Neural cell (in vitro differentiated cells): ENCODE data around the gene DPP10. TPM values are rescaled to one million over a fixed set of nuclear protein-coding genes. Genes with fewer than 3 reads are reported as not detected.

ENCODE experiments used
- H2AFZ ChIP-seq: fragments of 200-600, 300-800 bp; sonication (generic), shearing (Covaris generic); 2 replicates; pipeline ENCODE4 v1.6.0; 2014; ENCODE audit warnings: low read depth, mild to moderate bottlenecking, antibody characterized with exemption, low read length, moderate library complexity
- H3F3A ChIP-seq: fragments of 200-600 bp; shearing (Covaris generic); 2 replicates; pipeline ENCODE4 v1.6.1; 2016; ENCODE audit warnings: mild to moderate bottlenecking, moderate library complexity, mixed read lengths, antibody characterized with exemption, low read length; ENCODE audit not compliant: insufficient read depth, poor library complexity, severe bottlenecking
- H3K27ac ChIP-seq: fragments of 200-600, 300-800 bp; sonication (generic), shearing (Covaris generic); 2 replicates; pipeline ENCODE4 v1.5.1; 2014; ENCODE audit warnings: mild to moderate bottlenecking, low read length, moderate library complexity
- H3K27me3 ChIP-seq: fragments of 300-800, 200-600 bp; sonication (generic), shearing (Covaris generic); 2 replicates; pipeline ENCODE4 v1.6.0; 2014; ENCODE audit warnings: mild to moderate bottlenecking, low read depth, low read length, moderate library complexity; ENCODE audit not compliant: insufficient read depth
- H3K36me3 ChIP-seq: fragments of 300-800, 200-600 bp; sonication (generic), shearing (Covaris generic); 2 replicates; pipeline ENCODE4 v1.5.1; 2014; ENCODE audit warnings: mild to moderate bottlenecking, antibody characterized with exemption, low read length, moderate library complexity; ENCODE audit not compliant: insufficient read depth
- H3K4me2 ChIP-seq: fragments of 300-800, 200-600 bp; sonication (generic), shearing (Covaris generic); 2 replicates; pipeline ENCODE4 v1.6.0; 2014; ENCODE audit warnings: mild to moderate bottlenecking, low read length
- H3K4me3 ChIP-seq: fragments of 300-800, 200-600 bp; sonication (generic), shearing (Covaris generic); 2 replicates; pipeline ENCODE4 v1.5.1; 2014; ENCODE audit warnings: mild to moderate bottlenecking, low read length, moderate library complexity
- H3K79me2 ChIP-seq: fragments of 200-600 bp; shearing (Covaris generic); replicated peaks from 2 replicates; pipeline ENCODE4 v1.6.0; 2014; ENCODE audit warnings: mild to moderate bottlenecking, low read length, moderate library complexity; ENCODE audit not compliant: insufficient read depth
- H3K9ac ChIP-seq: fragments of 300-800, 200-600 bp; sonication (generic), shearing (Covaris generic); 2 replicates; pipeline ENCODE4 v1.6.1; 2016; ENCODE audit warnings: mild to moderate bottlenecking, low read length, mixed read lengths
- H3K9me2 ChIP-seq: fragments of 200-600 bp; shearing (Covaris generic); 2 replicates; pipeline ENCODE4 v1.6.1; 2016; ENCODE audit warnings: mild to moderate bottlenecking, low read length, mixed read lengths; ENCODE audit not compliant: insufficient read depth
- H3K9me3 ChIP-seq: fragments of 200-600, 300-800 bp; sonication (generic), shearing (Covaris generic); 2 replicates; pipeline ENCODE4 v1.6.1; 2016; ENCODE audit warnings: mild to moderate bottlenecking, mixed run types, low read length, moderate library complexity, mixed read lengths
- H4K20me1 ChIP-seq: fragments of 200-600 bp; shearing (Covaris generic); 2 replicates; pipeline ENCODE4 v1.6.1; 2016; ENCODE audit warnings: mild to moderate bottlenecking, mixed run types; ENCODE audit not compliant: insufficient read depth
- EP300 ChIP-seq: fragments of 450-650 bp; conservative IDR thresholded peaks from 2 replicates; pipeline ENCODE4 v1.6.1; 2014; ENCODE audit warnings: antibody characterized with exemption, mild to moderate bottlenecking, moderate library complexity; ENCODE audit not compliant: poor library complexity, severe bottlenecking
- EZH2 ChIP-seq: fragments of 200-600, 300-800 bp; shearing (Covaris generic), sonication (generic); IDR thresholded peaks from 2 replicates; pipeline ENCODE4 v1.6.1; 2014; ENCODE audit warnings: antibody characterized with exemption, low read length, borderline replicate concordance, mild to moderate bottlenecking; ENCODE audit not compliant: insufficient read depth, poor library complexity, severe bottlenecking
- MXI1 ChIP-seq: fragments of 450-650 bp; conservative IDR thresholded peaks from 2 replicates; pipeline ENCODE4 v1.6.1; 2014; ENCODE audit warnings: antibody characterized with exemption, mild to moderate bottlenecking; ENCODE audit not compliant: poor library complexity, severe bottlenecking
- POLR2AphosphoS5 ChIP-seq: IDR thresholded peaks from 2 replicates; pipeline ENCODE4 v1.6.1; 2012
- RAD21 ChIP-seq: fragments of 450-650 bp; conservative IDR thresholded peaks from 2 replicates; pipeline ENCODE4 v1.6.1; 2014; ENCODE audit warnings: antibody characterized with exemption, mild to moderate bottlenecking, moderate library complexity
- SMC3 ChIP-seq: fragments of 450-650 bp; conservative IDR thresholded peaks from 2 replicates; pipeline ENCODE4 v1.6.1; 2014; ENCODE audit warnings: antibody characterized with exemption, mild to moderate bottlenecking, moderate library complexity; ENCODE audit not compliant: poor library complexity
- TAF1 ChIP-seq: IDR thresholded peaks from 2 replicates; pipeline ENCODE4 v1.6.1; 2012; ENCODE audit warnings: low read depth
- polyA plus RNA-seq: library from polyadenylated mRNA; depleted of rRNA; stranded (reverse); fragments of >200 nt; gene quantifications from 2 replicates; pipeline ENCODE4 v1.2.3, GENCODE V29; 2014
- TF ChIP-seq, protein P1 (sequence below): IDR thresholded peaks from 2 replicates; pipeline ENCODE4 v1.6.1; 2012; ENCODE audit warnings: borderline replicate concordance
- TF ChIP-seq, protein P2 (sequence below): fragments of 450-650 bp; IDR thresholded peaks from 2 replicates; pipeline ENCODE4 v1.5.1; 2014; ENCODE audit warnings: antibody characterized with exemption, mild to moderate bottlenecking, moderate library complexity; ENCODE audit not compliant: poor library complexity, severe bottlenecking

DPP10 gene
- polyA plus RNA-seq, 1 donor from 2014 or later = 13.9 TPM

DNA sequence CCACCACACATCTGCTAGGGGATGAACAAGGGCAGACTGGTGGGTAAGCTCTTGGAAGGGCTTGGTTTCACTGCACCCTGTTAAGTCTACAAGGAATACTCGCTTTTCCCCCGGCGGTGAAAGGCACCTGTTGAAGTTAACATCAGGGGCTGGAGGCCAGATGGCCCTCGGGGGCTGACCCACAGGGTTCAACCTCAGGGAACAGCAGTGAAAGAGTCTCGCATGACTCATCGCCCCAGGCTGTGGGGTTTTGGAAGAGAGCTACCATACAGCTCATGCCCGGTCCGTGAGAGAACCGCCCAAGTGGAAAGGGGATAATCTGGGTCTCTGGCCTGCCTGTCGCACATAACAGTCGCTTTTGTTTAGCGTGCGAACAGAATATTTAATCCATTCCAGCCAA lies 748.0 kb downstream of the DPP10 start:
- Histone ChIP-seq H3K36me3 (no peaks in the 10 kb centered on the region), H3K27me3 (no peaks in the 10 kb centered on the region), H3K79me2 (no peaks in the 10 kb centered on the region), H3K4me2 (no peak overlapping the region), H3K9me2 (no peaks in the 10 kb centered on the region), H3K9me3 (no peaks in the 10 kb centered on the region), H3F3A (no peaks in the 10 kb centered on the region), H3K9ac (no peak overlapping the region), H3K4me3 (no peak overlapping the region), H4K20me1 (no peaks in the 10 kb centered on the region), H2AFZ (no peak overlapping the region), H3K27ac (no peak overlapping the region)
- TF ChIP-seq EP300 = no peak
- no peak for TF ChIP-seq POLR2AphosphoS5
- no peak for TF ChIP-seq TAF1
- TF ChIP-seq, protein P1, sequence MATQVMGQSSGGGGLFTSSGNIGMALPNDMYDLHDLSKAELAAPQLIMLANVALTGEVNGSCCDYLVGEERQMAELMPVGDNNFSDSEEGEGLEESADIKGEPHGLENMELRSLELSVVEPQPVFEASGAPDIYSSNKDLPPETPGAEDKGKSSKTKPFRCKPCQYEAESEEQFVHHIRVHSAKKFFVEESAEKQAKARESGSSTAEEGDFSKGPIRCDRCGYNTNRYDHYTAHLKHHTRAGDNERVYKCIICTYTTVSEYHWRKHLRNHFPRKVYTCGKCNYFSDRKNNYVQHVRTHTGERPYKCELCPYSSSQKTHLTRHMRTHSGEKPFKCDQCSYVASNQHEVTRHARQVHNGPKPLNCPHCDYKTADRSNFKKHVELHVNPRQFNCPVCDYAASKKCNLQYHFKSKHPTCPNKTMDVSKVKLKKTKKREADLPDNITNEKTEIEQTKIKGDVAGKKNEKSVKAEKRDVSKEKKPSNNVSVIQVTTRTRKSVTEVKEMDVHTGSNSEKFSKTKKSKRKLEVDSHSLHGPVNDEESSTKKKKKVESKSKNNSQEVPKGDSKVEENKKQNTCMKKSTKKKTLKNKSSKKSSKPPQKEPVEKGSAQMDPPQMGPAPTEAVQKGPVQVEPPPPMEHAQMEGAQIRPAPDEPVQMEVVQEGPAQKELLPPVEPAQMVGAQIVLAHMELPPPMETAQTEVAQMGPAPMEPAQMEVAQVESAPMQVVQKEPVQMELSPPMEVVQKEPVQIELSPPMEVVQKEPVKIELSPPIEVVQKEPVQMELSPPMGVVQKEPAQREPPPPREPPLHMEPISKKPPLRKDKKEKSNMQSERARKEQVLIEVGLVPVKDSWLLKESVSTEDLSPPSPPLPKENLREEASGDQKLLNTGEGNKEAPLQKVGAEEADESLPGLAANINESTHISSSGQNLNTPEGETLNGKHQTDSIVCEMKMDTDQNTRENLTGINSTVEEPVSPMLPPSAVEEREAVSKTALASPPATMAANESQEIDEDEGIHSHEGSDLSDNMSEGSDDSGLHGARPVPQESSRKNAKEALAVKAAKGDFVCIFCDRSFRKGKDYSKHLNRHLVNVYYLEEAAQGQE = no peak
- TF ChIP-seq, protein P2, sequence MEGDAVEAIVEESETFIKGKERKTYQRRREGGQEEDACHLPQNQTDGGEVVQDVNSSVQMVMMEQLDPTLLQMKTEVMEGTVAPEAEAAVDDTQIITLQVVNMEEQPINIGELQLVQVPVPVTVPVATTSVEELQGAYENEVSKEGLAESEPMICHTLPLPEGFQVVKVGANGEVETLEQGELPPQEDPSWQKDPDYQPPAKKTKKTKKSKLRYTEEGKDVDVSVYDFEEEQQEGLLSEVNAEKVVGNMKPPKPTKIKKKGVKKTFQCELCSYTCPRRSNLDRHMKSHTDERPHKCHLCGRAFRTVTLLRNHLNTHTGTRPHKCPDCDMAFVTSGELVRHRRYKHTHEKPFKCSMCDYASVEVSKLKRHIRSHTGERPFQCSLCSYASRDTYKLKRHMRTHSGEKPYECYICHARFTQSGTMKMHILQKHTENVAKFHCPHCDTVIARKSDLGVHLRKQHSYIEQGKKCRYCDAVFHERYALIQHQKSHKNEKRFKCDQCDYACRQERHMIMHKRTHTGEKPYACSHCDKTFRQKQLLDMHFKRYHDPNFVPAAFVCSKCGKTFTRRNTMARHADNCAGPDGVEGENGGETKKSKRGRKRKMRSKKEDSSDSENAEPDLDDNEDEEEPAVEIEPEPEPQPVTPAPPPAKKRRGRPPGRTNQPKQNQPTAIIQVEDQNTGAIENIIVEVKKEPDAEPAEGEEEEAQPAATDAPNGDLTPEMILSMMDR = no peak
- TF ChIP-seq MXI1 = no peak
- no peak for TF ChIP-seq RAD21
- no peak for TF ChIP-seq EZH2
- TF ChIP-seq SMC3 = no peak

DNA sequence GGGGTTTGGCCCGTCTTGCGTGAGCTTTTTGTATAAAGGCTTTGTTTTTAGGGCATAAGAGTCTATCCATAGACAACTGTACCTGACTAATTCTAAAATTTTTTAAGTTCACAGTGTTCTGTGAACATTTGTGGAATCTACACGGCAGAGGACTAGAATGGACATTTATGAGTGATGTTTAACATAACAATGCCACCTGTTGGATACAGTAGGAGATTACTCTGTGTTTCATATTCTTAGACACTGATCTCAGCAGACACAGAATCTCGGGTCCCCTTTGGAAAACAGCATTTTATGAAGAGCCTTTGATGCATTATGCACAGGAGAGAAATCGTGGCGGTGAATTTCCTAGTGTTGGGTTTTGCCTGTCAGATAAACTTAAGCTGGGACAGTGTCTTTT lies 752.2 kb downstream of the DPP10 start:
- H3K27ac ChIP-seq = no peak overlapping the region
- no peak overlapping the region for H3K4me2 ChIP-seq

More for the DNA sequence above, 752.2 kb downstream of the DPP10 start:
- Histone ChIP-seq H3K36me3 (no peaks in the 10 kb centered on the region), H3K27me3 (no peaks in the 10 kb centered on the region), H3K79me2 (no peaks in the 10 kb centered on the region), H3K9me2 (no peaks in the 10 kb centered on the region), H3K9me3 (no peaks in the 10 kb centered on the region), H3K4me3 (no peak overlapping the region), H2AFZ (no peak overlapping the region), H3K9ac (no peak overlapping the region), H4K20me1 (no peaks in the 10 kb centered on the region), H3F3A (no peaks in the 10 kb centered on the region)
- TF ChIP-seq MXI1 (no peak), EP300 (no peak), RAD21 (no peak), POLR2AphosphoS5 (no peak), EZH2 (no peak), SMC3 (no peak), TAF1 (no peak)
- TF ChIP-seq, protein P2 = no peak
- TF ChIP-seq, protein P1 = no peak
